ENCODE data around the gene PTRH1. TPM values are rescaled to one million over a fixed set of nuclear protein-coding genes. Genes with fewer than 3 reads are reported as not detected.

Gene PTRH1
- total RNA-seq, 6 experiments from 2014 or later: 4.8 to 21.2 (median 6.8) TPM

GRCh38 chr9:127734747-127735529, 19.5 kb upstream of the PTRH1 start, which contains the start of gene TOR2A:
TOR2A (minus strand) TSS chr9:127735294; CDS start chr9:127735270, 24 bp downstream.
- ATAC-seq (peak; percentile 95 to 98 (median 96)), DNase-seq (peak; percentile 98)
- Histone ChIP-seq H3K4me1 (peaks cover 0 to 6% (median 3%) of the 10 kb centered on the region in 4 donors), H3K9me3 (no peaks in the 10 kb centered on the region), H3K27ac (peak within 1 kb of the TSS; percentile 63 to 90 (median 86)), H3K36me3 (no peaks in the 10 kb centered on the region), H3K4me3 (peak within 1 kb of the TSS; percentile 79 to 89 (median 87)), H3K27me3 (no peaks in the 10 kb centered on the region)
- peak; percentile 92 to 98 (median 94) for TF ChIP-seq CTCF (IDR thresholded peaks at IDR 0.05)
- peak; percentile 92 for TF ChIP-seq POLR2A (IDR thresholded peaks at IDR 0.05)
- intact Hi-C loops (cut with DNase I): loop anchor here (5.0 to 10.0 kb wide), 4 partner anchors 140 to 187 kb away; partner anchors contain the start of gene AK1 (in 1 of the 2)
- WGBS (ENCODE audit: insufficient coverage, low coverage, low lambda C conversion rate, missing lambda C conversion rate): under 1% methylated on average over 28 of the region's 76 CpGs

DNA sequence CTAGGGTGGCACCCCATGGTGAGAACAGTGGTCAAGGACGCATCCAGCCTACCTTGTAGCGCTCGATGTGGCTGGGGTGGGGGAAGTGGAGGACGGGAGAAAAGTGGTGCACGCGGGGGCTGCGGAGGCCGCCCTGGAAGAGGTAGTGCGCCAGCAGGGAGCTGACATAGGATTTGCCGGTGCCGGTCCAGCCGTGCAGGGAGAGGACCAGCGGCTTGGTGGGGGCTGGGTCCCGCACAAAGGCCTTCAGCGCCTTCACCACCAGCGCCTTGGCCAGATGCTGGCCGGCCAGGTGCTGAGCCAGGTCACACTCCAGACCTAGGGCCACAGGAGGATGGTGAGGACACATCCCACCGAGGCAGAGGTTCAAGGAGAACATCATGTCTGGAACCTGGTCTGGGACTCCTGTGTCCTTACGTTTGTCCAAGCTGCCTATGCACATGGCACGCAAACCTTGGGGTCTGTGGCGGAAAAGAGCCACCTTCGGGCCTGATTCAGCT, 18.8 kb upstream of the PTRH1 start:
- ATAC-seq (no peak), DNase-seq (no peak)
- Histone ChIP-seq H3K27ac (peak overlapping the region in 2 of 3 donors; percentile 63 to 90), H3K36me3 (no peaks in the 10 kb centered on the region), H3K4me1 (peaks cover 0 to 6% (median 3%) of the 10 kb centered on the region in 4 donors), H3K9me3 (no peaks in the 10 kb centered on the region), H3K27me3 (no peaks in the 10 kb centered on the region), H3K4me3 (peak overlapping the region; percentile 79 to 89 (median 87))
- TF ChIP-seq CTCF (IDR thresholded peaks at IDR 0.05) (no peak), POLR2A (IDR thresholded peaks at IDR 0.05) (no peak)
- intact Hi-C loops (cut with DNase I): loop anchor here (5.0 to 10.0 kb wide), 3 partner anchors 141 to 147 kb away; partner anchors contain the start of gene AK1 (in 1 of the 2)
- WGBS (ENCODE audit: insufficient coverage, low coverage, low lambda C conversion rate, missing lambda C conversion rate): 50% methylated on average over 2 of the region's 22 CpGs

GRCh38 chr9:127733614-127734013, 18.2 kb upstream of the PTRH1 start:
- ATAC-seq (no peak), DNase-seq (no peak)
- H3K27ac ChIP-seq: no peak overlapping the region
- intact Hi-C loops (cut with DNase I): loop anchor here (5.0 to 10.0 kb wide), 3 partner anchors 141 to 146 kb away; partner anchors contain the start of gene AK1 (in 1 of the 2)
- 60% methylated on average over 1 of the region's 2 CpGs for WGBS (ENCODE audit: insufficient coverage, low coverage, low lambda C conversion rate, missing lambda C conversion rate)
- no peaks in the 10 kb centered on the region for H3K27me3 ChIP-seq
- no peaks in the 10 kb centered on the region for H3K36me3 ChIP-seq
- no peak overlapping the region for H3K4me3 ChIP-seq
- H3K9me3 ChIP-seq: no peaks in the 10 kb centered on the region
- H3K4me1 ChIP-seq: peaks cover 0 to 6% (median 3%) of the 10 kb centered on the region in 4 donors
- TF ChIP-seq CTCF (IDR thresholded peaks at IDR 0.05): no peak
- no peak for TF ChIP-seq POLR2A (IDR thresholded peaks at IDR 0.05)

- no peaks in the 10 kb centered on the region for H3K9me3 ChIP-seq
- no peak for TF ChIP-seq CTCF (IDR thresholded peaks at IDR 0.05)
- TF ChIP-seq POLR2A (IDR thresholded peaks at IDR 0.05): no peak
- peaks cover 0 to 6% (median 3%) of the 10 kb centered on the region in 4 donors for H3K4me1 ChIP-seq
- intact Hi-C loops (cut with DNase I): loop anchor here (5.0 to 10.0 kb wide), 3 partner anchors 140 to 145 kb away; partner anchors contain the start of gene AK1 (in 1 of the 2)
- H3K27ac ChIP-seq: no peak overlapping the region
- WGBS (ENCODE audit: insufficient coverage, low coverage, low lambda C conversion rate, missing lambda C conversion rate): 60% methylated on average over 1 of the region's 21 CpGs
- no peaks in the 10 kb centered on the region for H3K27me3 ChIP-seq
- H3K36me3 ChIP-seq: no peaks in the 10 kb centered on the region
- DNase-seq (no peak), ATAC-seq (no peak)
- H3K4me3 ChIP-seq: no peak overlapping the region
These were observed 17.0 kb upstream of the PTRH1 start for GRCh38 chr9:127732444-127732843.
